Spleen (tissue), 7 donors: ENCODE measurements around the gene AKR1C2.
"Not testable (repeated sequence)": the region's sequence is repeated elsewhere in the genome, so short reads cannot be mapped to it uniquely, and the experiment has no call there.

Experiments
- CTCF ChIP-seq, 11 experiments: fragments of 200-600 bp in 7 of 11; fragments of 450-650 bp in 4 of 11; sonication (generic) in 4 of 11; IDR thresholded peaks in 8 of 11; conservative IDR thresholded peaks in 3 of 11; 1 replicate in 7 of 11; 2 replicates in 4 of 11; pipeline versions ENCODE4 v1.4.0 to v1.8.0; 2016 to 2021; ENCODE audit warnings: antibody characterized with exemption in 11 of 11, inconsistent platforms in 4 of 11, mild to moderate bottlenecking in 1 of 11
- POLR2A ChIP-seq, 3 donors: fragments of 450-650 bp; IDR thresholded peaks; one replicate each; pipeline ENCODE4 v1.5.1; 2017; ENCODE audit warnings: antibody characterized with exemption in 3 of 3, mild to moderate bottlenecking in 1 of 3
- POLR2AphosphoS5 ChIP-seq, 3 donors: sonication (generic); formaldehyde crosslinking; IDR thresholded peaks; one replicate each; pipeline ENCODE4 v1.5.1; 2017; ENCODE audit warnings: antibody characterized with exemption in 3 of 3
- donor health status: DM: no; HTN: no; CAD: no; lungs with moderate emphysema.
- donor health status: DM: no; HTN: no; CAD: no.
- donor health status: DM: no; HTN: no; CAD: no.

GRCh38 chr10:4994260-4994659, 9.4 kb downstream of the AKR1C2 start:
- not testable (repeated sequence) for TF ChIP-seq CTCF (IDR thresholded peaks at IDR 0.05 in 8 of 11, conservative IDR thresholded peaks at IDR 0.05 in 3 of 11); POLR2AphosphoS5 (IDR thresholded peaks at IDR 0.05); POLR2A (IDR thresholded peaks at IDR 0.05)
